Activated T-cell treated with anti-CD3 and anti-CD28 coated beads for 48 hours (primary cell): ENCODE results near the gene UNC13C.
"Not testable (repeated sequence)": the region's sequence is repeated elsewhere in the genome, so short reads cannot be mapped to it uniquely, and the experiment has no call there.

ENCODE experiments used
- DNase-seq: peaks from one replicate; pipeline ENCODE4 v3.0.0-alpha.2; 2020; ENCODE audit warnings: low read depth

Gene UNC13C

GRCh38 chr15:54305138-54305537, 326.9 kb downstream of the UNC13C start:
- no peak for DNase-seq

GRCh38 chr15:54307252-54307902, 329.1 kb downstream of the UNC13C start:
- no peak for DNase-seq

- DNase-seq, result no peak
Observed at GRCh38 chr15:54307926-54308325, 329.7 kb downstream of the UNC13C start.

- no peak for DNase-seq
Observed at GRCh38 chr15:54312528-54312927, 334.3 kb downstream of the UNC13C start.

GRCh38 chr15:54321426-54321825, 343.2 kb downstream of the UNC13C start:
- DNase-seq, result no peak

- DNase-seq, result no peak
Observed at GRCh38 chr15:54322341-54322740, 344.1 kb downstream of the UNC13C start.

GRCh38 chr15:54345301-54345700, 367.1 kb downstream of the UNC13C start:
- no peak for DNase-seq

GRCh38 chr15:54345827-54346226, 367.6 kb downstream of the UNC13C start:
- DNase-seq, result no peak

GRCh38 chr15:54347082-54347827, 369.0 kb downstream of the UNC13C start:
- no peak for DNase-seq

GRCh38 chr15:54353726-54354125, 375.5 kb downstream of the UNC13C start:
- DNase-seq, result no peak

GRCh38 chr15:54354341-54354740, 376.1 kb downstream of the UNC13C start:
- DNase-seq, result no peak

GRCh38 chr15:54364961-54365360, 386.7 kb downstream of the UNC13C start:
- no peak for DNase-seq

- DNase-seq, result no peak
Observed at GRCh38 chr15:54373332-54373731, 395.1 kb downstream of the UNC13C start.

- no peak for DNase-seq
Observed at GRCh38 chr15:54374184-54374952, 396.1 kb downstream of the UNC13C start.

GRCh38 chr15:54387799-54388198, 409.6 kb downstream of the UNC13C start:
- DNase-seq, result no peak

- no peak for DNase-seq
Observed at GRCh38 chr15:54388746-54389145, 410.5 kb downstream of the UNC13C start.

- DNase-seq, result no peak
Observed at GRCh38 chr15:54410481-54410880, 432.2 kb downstream of the UNC13C start.

GRCh38 chr15:54424171-54424570, 445.9 kb downstream of the UNC13C start:
- DNase-seq, result no peak

- DNase-seq, result no peak
Observed at GRCh38 chr15:54428596-54428995, 450.4 kb downstream of the UNC13C start.

GRCh38 chr15:54450288-54450687, 472.0 kb downstream of the UNC13C start:
- DNase-seq, result not testable (repeated sequence)

- no peak for DNase-seq
Observed at GRCh38 chr15:54456413-54456812, 478.2 kb downstream of the UNC13C start.

- DNase-seq, result no peak
Observed at GRCh38 chr15:54462511-54462913, 484.3 kb downstream of the UNC13C start.

GRCh38 chr15:54481819-54482218, 503.6 kb downstream of the UNC13C start:
- DNase-seq, result no peak
